Measurements from ENCODE around the gene RSKR.

Gene RSKR

DNA sequence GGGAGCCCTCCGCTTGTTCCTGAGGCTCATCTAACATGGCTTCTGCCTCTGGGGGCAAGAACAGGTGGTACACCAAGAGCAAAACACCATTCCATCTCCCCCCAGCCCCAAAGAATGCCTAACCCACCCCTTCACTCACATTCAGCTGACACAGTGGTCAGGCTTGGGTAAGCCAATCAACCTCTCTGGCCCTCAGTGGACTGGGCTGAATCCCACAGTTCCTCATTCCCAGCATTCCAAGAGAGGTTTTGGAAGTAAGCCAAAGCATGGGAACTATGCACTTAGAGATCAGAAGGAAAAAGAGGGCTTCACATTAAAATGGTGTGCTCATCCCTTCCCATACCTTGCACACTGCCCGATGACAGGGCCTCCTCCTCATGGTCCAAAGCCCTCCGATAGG lies 50.5 kb downstream of the RSKR start:
- no peak for DNase-seq
- in situ Hi-C loops (cut with MboI; ENCODE audit: low pct_unique_long_range_greater_than_20kb, low sequenced_read_pairs) = no loop called here
